CD14-positive monocyte (primary cell): ENCODE results near the gene URI1. TPM values are rescaled to one million over a fixed set of nuclear protein-coding genes. Genes with fewer than 3 reads are reported as not detected.

Experiments
- DNase-seq, 3 donors: peaks; one replicate each; pipeline ENCODE4 v3.0.0-alpha.2; 2011 to 2022
- H2AFZ ChIP-seq: 2 replicates; pipeline ENCODE4 v1.6.0; 2012; ENCODE audit warnings: mild to moderate bottlenecking, low read depth, low read length, inconsistent platforms; ENCODE audit not compliant: insufficient read depth, poor library complexity, severe bottlenecking
- H3K27ac ChIP-seq, 2 donors: 1 replicate in 1 of 2; 2 replicates in 1 of 2; pipeline ENCODE4 v1.5.1; 2012 to 2013; ENCODE audit warnings: low read length in 2 of 2, control low read depth in 1 of 2, inconsistent platforms in 1 of 2, low read depth in 1 of 2, mild to moderate bottlenecking in 1 of 2
- H3K27me3 ChIP-seq, 2 donors: one replicate each; pipeline versions ENCODE4 v1.6.0 to v1.6.1; 2011 to 2013; ENCODE audit warnings: low read length in 2 of 2; ENCODE audit not compliant: control insufficient read depth in 2 of 2, insufficient read depth in 2 of 2
- H3K36me3 ChIP-seq, 2 donors: replicated peaks in 1 of 2; 1 replicate in 1 of 2; 2 replicates in 1 of 2; pipeline versions ENCODE4 v1.5.1 to v1.6.1; 2012 to 2013; ENCODE audit warnings: low read length in 2 of 2, control low read depth in 1 of 2, inconsistent platforms in 1 of 2, mild to moderate bottlenecking in 1 of 2; ENCODE audit not compliant: insufficient read depth in 2 of 2, control insufficient read depth in 1 of 2
- H3K4me1 ChIP-seq, 2 donors: 1 replicate in 1 of 2; 2 replicates in 1 of 2; pipeline versions ENCODE4 v1.5.1 to v1.6.1; 2012 to 2013; ENCODE audit warnings: low read length in 2 of 2, control low read depth in 1 of 2, inconsistent platforms in 1 of 2, mild to moderate bottlenecking in 1 of 2, moderate library complexity in 1 of 2; ENCODE audit not compliant: insufficient read depth in 2 of 2, control insufficient read depth in 1 of 2
- H3K4me2 ChIP-seq: replicated peaks from 2 replicates; pipeline ENCODE3; 2012; ENCODE audit warnings: low read length, moderate library complexity, mild to moderate bottlenecking; ENCODE audit not compliant: poor library complexity, severe bottlenecking; ENCODE audit errors: extremely low read depth
- H3K4me3 ChIP-seq, 3 experiments: fragments of 200-600 bp in 1 of 3; sonication (generic) in 1 of 3; replicated peaks in 1 of 3; 1 replicate in 2 of 3; 2 replicates in 1 of 3; pipeline ENCODE4 v1.5.1; 2011 to 2013; ENCODE audit warnings: low read length in 3 of 3, mild to moderate bottlenecking in 3 of 3, control low read depth in 2 of 3, low read depth in 2 of 3, inconsistent platforms in 1 of 3, moderate library complexity in 1 of 3
- H3K79me2 ChIP-seq: 2 replicates; pipeline ENCODE4 v1.6.0; 2012; ENCODE audit warnings: mild to moderate bottlenecking, control low read depth, inconsistent platforms, low read length, moderate library complexity; ENCODE audit not compliant: insufficient read depth
- H3K9ac ChIP-seq: 2 replicates; pipeline ENCODE4 v1.6.0; 2017; ENCODE audit warnings: low read length, mild to moderate bottlenecking; ENCODE audit not compliant: insufficient read depth, poor library complexity, severe bottlenecking
- H3K9me3 ChIP-seq, 2 donors: replicated peaks in 1 of 2; 1 replicate in 1 of 2; 2 replicates in 1 of 2; pipeline versions ENCODE4 v1.5.1 to v1.6.1; 2012 to 2013; ENCODE audit warnings: low read length in 2 of 2, control low read depth in 1 of 2; ENCODE audit not compliant: control insufficient read depth in 1 of 2, insufficient read depth in 1 of 2
- H4K20me1 ChIP-seq: 2 replicates; pipeline ENCODE4 v1.6.0; 2012; ENCODE audit warnings: mild to moderate bottlenecking, low read length, control low read depth, moderate library complexity; ENCODE audit not compliant: insufficient read depth
- H3K27ac Mint-ChIP-seq, 7 donors: one replicate each; pipeline ENCODE4 v1.8.0; 2020; ENCODE audit warnings: mild to moderate bottlenecking in 7 of 7, mixed read lengths in 7 of 7, moderate library complexity in 6 of 7, inconsistent platforms in 2 of 7
- H3K27me3 Mint-ChIP-seq, 3 donors: one replicate each; pipeline ENCODE4 v1.8.0; 2021 to 2022; ENCODE audit warnings: low read depth in 3 of 3, mild to moderate bottlenecking in 3 of 3, mixed read lengths in 3 of 3, moderate library complexity in 3 of 3, inconsistent platforms in 1 of 3
- H3K36me3 Mint-ChIP-seq, 2 donors: one replicate each; pipeline ENCODE4 v1.8.0; 2020; ENCODE audit warnings: mixed read lengths in 2 of 2, inconsistent platforms in 1 of 2, mild to moderate bottlenecking in 1 of 2
- H3K4me1 Mint-ChIP-seq: one replicate; pipeline ENCODE4 v1.8.0; 2020; ENCODE audit warnings: mild to moderate bottlenecking, mixed read lengths
- H3K4me3 Mint-ChIP-seq, 2 donors: one replicate each; pipeline ENCODE4 v1.8.0; 2020; ENCODE audit warnings: mild to moderate bottlenecking in 2 of 2, mixed read lengths in 2 of 2, moderate library complexity in 1 of 2
- H3K9me3 Mint-ChIP-seq, 7 donors: one replicate each; pipeline ENCODE4 v1.8.0; 2020 to 2022; ENCODE audit warnings: mixed read lengths in 7 of 7, mild to moderate bottlenecking in 6 of 7, moderate library complexity in 6 of 7, inconsistent platforms in 2 of 7
- CTCF ChIP-seq: fragments of 200-600 bp; IDR thresholded peaks from one replicate; pipeline ENCODE4 v1.8.0; 2022; ENCODE audit warnings: antibody characterized with exemption, mild to moderate bottlenecking
- WGBS: methylation state at CpG from one replicate; pipeline ENCODE4 v1.1.5; 2013; ENCODE audit warnings: missing lambda C conversion rate; ENCODE audit not compliant: insufficient coverage; 5-methylcytosine and 5-hydroxymethylcytosine counted together
- intact Hi-C, 2 donors: fragments of 100-400 bp; cut with micrococcal nuclease; formaldehyde crosslinking; loops; one replicate each; pipeline versions ENCODE4 v1.15.0 to v1.15.1; 2023
- polyA plus RNA-seq, 3 donors: library from polyadenylated mRNA; depleted of rRNA in 1 of 3; unstranded in 2 of 3; stranded (reverse) in 1 of 3; fragments of 300-500 nt in 2 of 3; fragments of >200 nt in 1 of 3; fragmentation: Illumina TruSeq in 2 of 3; gene quantifications; 1 replicate in 2 of 3; 2 replicates in 1 of 3; pipeline ENCODE4 v1.2.3, GENCODE V29; 2012 to 2021

The URI1 gene
- polyA plus RNA-seq, 3 donors, result 5.3 to 19.3 (median 9.7) TPM

- H3K4me1 ChIP-seq, result peaks cover 0 to 6% of the 10 kb centered on the region in 2 donors
These were observed 11.6 kb downstream of the URI1 start for GRCh38 chr19:29953352-29954247.

GRCh38 chr19:29956855-29957254, 14.8 kb downstream of the URI1 start:
- TF ChIP-seq CTCF, result no peak
- Mint-ChIP-seq H3K27me3 (no peaks in the 10 kb centered on the region), H3K9me3 (peaks cover 0 to 5% (median 0%) of the 10 kb centered on the region in 7 donors), H3K27ac (no peak overlapping the region), H3K4me3 (no peak overlapping the region), H3K4me1 (peaks cover 14% of the 10 kb centered on the region), H3K36me3 (peaks cover 2 to 8% of the 10 kb centered on the region in 2 donors)
- Histone ChIP-seq H3K9ac (no peak overlapping the region), H3K36me3 (no peaks in the 10 kb centered on the region), H2AFZ (no peak overlapping the region), H3K4me1 (peaks cover 0 to 6% of the 10 kb centered on the region in 2 donors), H3K79me2 (peaks cover 100% of the 10 kb centered on the region), H3K4me3 (no peak overlapping the region), H3K9me3 (no peaks in the 10 kb centered on the region), H3K27ac (no peak overlapping the region), H3K4me2 (no peak overlapping the region), H3K27me3 (no peaks in the 10 kb centered on the region), H4K20me1 (peaks cover 51% of the 10 kb centered on the region)
- intact Hi-C loops, result no loop called here
- WGBS, result 93% methylated on average over 4 of the region's 6 CpGs
- no peak for DNase-seq

More at GRCh38 chr19:29953352-29954247, 11.6 kb downstream of the URI1 start:
- no CpG with 5 or more reads among the region's 2 CpGs for WGBS
- Mint-ChIP-seq H3K4me3 (no peak overlapping the region), H3K36me3 (peaks cover 2 to 8% of the 10 kb centered on the region in 2 donors), H3K27ac (no peak overlapping the region), H3K9me3 (peaks cover 0 to 7% (median 0%) of the 10 kb centered on the region in 7 donors), H3K4me1 (peaks cover 10% of the 10 kb centered on the region), H3K27me3 (no peaks in the 10 kb centered on the region)
- H3K4me3 ChIP-seq, result no peak overlapping the region
- no peaks in the 10 kb centered on the region for H3K9me3 ChIP-seq
- no peak for TF ChIP-seq CTCF
- no peak overlapping the region for H3K27ac ChIP-seq
- H2AFZ ChIP-seq, result no peak overlapping the region
- H3K36me3 ChIP-seq, result peaks cover 4 to 5% of the 10 kb centered on the region in 2 donors
- no peaks in the 10 kb centered on the region for H3K27me3 ChIP-seq
- no peak overlapping the region for H3K4me2 ChIP-seq
- peaks cover 53% of the 10 kb centered on the region for H4K20me1 ChIP-seq
- DNase-seq, result no peak
- no peak overlapping the region for H3K9ac ChIP-seq
- intact Hi-C loops, result no loop called here
- peaks cover 92% of the 10 kb centered on the region for H3K79me2 ChIP-seq
